DMS53 (cell line): ENCODE results near the gene FYN.

ENCODE experiments used
- DNase-seq: peaks from one replicate; lab custom pipeline; 2025; lab: John Stamatoyannopoulos, UW

The FYN gene

DNA sequence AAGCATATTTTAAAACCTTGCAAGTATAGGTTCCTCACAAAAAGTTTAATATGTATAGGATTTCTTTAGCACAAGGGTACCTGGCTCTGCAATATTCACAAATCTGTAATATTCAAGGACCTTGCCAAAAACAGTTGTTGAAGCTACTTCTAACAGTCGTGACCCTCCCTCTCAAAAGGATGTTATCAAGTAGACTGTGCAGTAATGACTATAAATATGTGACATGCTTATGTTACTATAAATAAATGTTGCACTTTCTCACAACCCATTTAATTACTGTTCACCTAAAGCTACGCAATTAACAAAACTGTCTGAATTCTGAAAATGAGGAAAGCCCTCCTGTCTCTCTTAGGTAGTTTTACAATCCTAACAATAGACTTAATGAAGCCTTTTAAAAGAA is 41.8 kb downstream of the FYN start:
- no peak for DNase-seq

DNA sequence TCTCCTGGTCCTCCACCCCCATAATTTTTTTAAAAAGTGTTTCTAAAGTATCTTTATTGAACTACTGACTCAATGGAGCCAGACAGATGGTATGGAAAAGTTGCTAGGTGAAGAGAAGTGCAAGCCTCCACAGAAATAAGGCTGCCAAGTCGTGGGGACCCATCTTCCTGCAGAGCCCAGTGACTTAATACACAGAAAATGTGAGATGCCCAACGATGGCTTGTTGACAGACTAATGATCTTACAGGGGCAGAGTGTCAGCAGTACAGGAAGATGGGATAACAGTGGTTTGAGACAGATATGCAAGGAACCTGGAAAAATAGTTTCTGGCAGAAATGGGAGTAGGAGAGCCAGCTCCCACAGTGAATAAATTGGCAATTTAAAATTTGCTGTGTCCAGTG is 43.3 kb downstream of the FYN start:
- no peak for DNase-seq

DNA sequence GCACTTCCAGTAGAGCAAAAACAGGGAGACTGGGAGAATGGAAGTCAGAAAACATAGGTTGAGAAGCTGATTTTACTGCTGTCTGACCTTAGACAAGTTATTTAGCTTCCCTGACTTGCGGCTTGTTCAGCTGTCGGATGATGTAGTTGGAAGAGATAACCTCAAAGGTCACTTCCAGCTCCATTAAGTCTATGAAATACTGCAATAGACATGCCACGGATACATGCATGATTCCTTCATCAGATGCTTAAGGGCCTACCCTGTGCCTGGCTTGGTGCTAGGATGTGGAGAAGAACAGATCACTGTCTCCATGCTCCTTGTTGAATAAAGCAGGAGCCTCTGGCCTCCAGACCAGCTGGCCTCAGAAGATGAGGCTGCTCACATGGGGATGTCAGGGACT is 43.7 kb downstream of the FYN start:
- DNase-seq = no peak

DNA sequence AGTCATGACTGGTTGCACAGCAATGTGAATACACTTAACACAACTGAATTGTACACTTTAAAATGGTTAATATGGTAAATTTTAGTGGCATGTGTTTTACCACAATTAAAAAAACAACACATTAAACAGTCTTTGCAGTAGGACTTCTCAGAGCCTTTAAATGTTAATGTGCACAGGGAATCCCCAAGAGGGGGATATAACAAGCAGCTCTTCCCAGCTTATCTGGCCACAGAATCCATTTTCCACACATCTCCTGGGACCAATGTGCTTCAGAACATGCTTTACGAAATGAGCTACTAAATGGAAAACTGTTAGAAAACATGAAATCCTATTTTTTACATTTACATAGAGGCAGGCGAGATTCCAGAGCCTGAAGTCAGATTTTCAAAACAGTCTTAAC is 44.4 kb downstream of the FYN start:
- no peak for DNase-seq

DNA sequence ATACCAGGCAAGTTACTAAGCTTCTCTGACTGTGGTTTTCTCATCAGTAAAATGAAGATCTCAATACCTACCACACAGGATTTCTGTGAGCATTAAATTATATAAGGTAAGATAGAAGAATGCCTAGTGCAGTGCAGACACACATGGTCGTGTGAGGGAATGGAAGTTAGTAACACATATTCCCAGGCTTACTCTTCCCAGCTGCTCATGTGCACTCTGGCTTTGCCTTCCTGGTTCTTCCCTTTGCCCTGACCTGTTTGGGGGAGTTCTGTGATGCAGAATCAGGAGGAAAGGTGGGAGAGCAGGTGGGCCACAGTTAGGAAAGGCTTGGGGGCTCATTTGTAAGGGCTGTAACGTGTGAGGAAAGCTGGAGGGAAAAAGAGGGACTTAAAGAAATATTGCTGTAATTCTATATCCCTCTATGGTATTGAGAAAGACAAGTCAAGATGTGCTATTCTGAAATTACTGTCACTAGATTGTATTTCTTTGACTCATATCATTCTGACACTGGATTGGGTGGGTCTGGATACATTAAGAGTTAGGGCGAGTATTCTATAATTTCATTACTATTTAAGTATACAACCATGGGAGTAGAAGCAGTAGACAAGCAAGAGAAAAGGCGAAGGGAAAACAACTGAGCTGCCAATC is 47.7 kb downstream of the FYN start:
- DNase-seq = no peak

DNA sequence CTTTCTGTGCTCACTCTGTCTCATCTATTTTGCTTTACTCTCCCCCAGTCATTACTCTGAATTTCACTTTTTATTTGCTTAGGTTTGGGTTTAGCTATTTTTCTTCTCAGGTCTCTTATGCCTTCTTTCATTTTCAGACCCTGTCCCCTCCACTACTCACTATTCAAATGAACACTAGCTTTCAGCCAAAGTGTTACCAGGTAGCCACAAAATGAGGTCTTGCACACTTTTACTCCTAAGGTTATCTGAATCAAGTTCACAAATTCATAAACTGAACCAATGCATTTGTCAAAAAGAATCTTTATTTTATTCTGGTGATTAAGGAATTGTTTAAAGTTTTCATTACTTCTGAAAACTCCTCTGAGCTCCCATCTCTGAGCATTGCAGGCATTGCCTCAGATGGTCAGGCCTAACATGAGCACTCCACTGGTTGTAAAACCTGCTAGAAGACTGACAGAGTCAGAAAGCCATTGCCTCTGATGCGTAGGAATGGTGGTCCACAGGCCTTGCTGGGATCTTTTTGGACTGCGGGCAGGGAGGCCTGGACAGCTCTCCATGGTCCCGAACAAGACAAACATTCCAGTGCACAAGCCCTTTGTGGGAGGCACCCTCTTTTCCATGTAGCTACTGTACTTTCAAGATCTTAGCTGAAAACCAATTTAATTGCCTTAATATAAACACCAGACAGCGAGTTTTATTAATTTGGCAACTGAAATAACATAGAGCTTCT is 48.5 kb downstream of the FYN start:
- no peak for DNase-seq

DNA sequence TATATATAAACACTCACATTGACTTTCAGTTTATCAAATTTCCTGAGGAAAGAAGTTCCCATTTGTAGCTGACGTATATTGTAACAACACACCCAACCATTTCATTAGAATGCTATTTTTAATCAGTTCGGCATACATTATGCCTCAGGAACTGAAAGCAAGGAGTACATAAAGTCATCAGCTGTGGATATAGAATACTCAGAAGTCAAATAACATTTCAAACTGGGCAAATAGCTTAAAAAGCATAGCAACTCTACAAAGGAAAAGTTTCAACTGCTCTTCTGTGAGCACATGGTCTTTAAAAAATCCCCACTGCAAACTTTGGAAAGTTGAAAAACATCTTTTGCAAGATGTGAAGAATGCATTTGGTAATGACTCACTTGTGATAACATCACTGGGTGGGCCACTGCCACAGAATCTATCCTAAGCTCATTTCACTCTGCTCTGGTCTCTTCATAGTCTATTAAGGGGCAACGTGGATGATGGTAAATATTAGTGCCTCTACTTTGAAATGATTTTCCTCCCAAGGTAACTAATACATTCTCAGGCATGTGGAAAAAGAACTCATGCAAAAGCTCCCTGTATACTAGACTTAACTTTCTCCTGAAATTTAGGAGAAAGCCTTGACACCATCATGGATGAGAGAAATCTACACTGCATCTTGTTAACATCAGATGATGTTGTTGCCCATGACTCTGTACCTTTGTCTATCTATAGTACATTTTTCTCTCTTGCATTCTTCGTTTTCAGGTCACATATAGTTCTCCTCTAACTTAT is 49.2 kb downstream of the FYN start:
- no peak for DNase-seq

DNA sequence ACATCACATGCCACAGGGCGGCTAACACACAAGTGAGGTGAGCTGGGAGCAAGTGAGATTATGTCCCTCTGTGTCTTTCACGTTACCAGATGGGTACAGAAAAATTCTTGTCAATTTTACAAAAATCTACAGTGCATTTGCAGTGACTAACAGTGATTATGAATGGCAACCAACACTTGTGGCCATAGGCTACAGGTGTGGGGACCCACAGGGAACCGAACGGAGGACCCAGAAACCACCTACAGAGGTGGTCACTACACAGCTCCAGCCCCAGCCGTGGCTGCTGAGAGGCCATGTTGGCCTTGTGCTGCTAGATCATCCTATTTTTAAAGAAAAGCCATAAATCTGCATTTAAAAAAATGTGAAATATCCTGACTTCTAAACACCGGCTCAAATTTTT is 50.2 kb downstream of the FYN start:
- no peak for DNase-seq

DNA sequence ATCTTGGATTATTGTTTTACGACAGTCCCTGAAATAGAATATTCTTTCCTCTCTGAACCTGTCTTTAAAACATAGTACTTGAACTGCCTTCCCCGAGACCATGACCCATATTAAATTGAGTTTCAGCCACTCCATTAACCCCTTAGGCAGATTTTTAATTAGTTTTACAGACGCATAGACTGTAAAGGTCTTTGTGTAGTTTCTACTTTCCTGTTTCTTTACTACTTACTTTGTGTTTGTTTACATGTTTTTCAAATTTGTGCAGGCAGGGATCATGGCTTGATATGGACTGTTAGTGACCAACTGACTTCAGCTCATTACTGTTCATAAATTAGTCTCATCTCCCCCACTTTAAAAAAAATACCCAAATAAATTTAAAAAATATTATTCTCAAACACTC is 53.8 kb downstream of the FYN start:
- DNase-seq = no peak

DNA sequence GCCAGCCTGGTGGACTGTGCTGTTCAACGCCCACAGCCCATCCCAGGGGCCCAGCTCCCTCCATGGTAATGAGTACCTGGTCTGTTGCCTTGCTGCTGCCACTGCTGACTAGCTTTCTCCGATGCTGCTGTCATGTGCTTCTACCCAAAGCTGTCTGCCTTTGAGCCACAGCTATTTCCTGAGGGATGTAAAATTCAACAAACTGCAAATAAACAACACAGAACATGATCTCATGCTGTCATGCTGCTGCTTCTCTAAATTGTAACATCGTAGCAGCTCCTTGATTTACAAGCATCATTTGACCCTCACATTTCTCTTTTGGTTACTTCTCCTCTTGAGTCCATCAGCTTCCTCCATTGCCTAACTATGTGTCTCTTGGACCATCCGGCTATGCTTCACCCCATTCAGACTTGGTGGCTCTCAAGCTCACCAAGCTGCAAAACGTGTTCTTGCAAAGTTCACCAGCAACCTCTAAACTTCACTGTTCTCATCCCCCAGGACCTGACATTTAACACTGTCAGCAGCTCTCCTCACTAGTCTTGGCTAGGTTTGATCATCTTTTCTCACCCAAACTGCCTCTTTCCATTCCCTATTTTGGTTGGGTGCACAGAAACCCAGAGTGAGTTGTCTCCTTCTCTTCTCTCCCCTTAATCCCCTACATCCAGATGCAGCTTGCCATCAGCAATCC is 54.6 kb downstream of the FYN start:
- DNase-seq = no peak

DNA sequence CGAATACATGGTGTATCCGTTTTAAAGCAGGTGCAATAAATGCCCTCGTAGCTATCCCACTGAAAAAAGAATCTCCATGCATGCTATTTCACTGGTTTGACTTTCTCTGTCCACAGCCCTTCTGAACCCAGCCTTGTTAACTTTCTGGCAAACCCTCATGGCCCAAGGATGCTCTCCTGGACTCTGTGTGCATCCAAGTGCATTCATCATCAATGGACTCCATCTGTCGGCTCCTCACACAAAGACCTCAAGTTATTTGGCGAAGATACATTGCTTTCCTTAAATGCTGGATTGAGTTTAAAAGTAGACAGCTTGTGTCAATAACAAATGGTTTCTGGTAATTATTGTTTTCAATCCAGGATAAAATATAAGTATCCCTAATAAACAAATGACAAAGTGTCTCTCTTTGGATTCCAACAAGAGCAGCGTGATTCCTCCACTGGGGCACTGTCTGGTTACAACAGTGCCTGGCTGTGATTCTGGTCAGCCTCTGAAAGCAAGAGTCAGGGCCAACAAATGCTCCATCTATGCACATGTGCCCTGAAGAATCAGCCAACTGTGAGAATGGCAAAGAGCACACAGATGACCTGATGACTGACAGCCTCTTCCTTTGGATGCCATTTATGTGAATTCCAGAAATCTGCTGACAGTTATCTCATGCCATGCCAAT is 55.7 kb downstream of the FYN start:
- DNase-seq = no peak

DNA sequence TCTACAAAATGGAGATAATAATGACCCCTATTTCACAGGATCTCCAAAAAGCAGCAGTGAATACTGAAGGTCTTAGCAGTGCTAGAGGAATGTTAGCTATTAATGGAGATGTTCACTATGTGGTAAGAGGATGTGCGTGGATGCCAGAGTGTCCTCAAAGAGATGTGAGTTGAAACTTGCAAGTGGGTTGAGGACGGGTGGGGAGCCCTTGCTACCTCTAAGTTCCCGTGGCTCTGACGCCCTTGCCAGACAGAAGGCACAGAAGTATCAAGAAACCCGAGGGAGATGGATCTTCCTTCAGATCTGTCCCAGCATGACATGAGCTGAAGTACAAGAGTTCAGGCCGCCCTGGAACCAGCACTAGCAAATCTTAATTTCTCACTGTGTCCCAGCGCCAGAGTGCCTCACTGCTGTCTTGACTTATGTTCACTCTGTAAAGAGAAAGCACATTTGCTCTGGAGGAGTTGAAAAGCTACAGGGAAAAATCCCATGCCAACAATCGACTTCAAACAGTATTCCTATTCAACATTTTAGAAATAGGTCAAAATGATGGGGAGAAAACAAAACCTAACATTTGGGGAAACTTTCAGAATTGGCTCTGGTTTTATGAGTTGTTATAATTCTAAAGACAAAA is 59.5 kb downstream of the FYN start:
- DNase-seq = no peak

DNA sequence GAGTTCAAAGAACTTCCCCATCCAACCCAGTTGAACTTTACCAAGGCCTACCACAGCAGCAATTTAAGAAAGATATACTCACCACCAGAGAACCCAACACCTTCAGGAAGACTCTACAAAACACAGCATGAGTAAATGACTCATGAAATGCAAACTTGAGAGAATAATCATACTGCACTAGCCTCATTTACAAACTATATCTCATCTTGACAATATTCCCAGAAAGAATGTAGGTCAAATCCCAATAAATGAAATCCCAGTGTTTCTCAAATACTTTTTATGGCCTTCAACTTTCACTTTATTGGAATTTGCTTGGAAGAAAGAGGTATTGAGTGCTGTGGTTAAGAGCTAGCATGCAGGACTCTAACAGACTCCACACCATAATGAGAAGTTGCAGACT is 60.0 kb downstream of the FYN start:
- no peak for DNase-seq

DNA sequence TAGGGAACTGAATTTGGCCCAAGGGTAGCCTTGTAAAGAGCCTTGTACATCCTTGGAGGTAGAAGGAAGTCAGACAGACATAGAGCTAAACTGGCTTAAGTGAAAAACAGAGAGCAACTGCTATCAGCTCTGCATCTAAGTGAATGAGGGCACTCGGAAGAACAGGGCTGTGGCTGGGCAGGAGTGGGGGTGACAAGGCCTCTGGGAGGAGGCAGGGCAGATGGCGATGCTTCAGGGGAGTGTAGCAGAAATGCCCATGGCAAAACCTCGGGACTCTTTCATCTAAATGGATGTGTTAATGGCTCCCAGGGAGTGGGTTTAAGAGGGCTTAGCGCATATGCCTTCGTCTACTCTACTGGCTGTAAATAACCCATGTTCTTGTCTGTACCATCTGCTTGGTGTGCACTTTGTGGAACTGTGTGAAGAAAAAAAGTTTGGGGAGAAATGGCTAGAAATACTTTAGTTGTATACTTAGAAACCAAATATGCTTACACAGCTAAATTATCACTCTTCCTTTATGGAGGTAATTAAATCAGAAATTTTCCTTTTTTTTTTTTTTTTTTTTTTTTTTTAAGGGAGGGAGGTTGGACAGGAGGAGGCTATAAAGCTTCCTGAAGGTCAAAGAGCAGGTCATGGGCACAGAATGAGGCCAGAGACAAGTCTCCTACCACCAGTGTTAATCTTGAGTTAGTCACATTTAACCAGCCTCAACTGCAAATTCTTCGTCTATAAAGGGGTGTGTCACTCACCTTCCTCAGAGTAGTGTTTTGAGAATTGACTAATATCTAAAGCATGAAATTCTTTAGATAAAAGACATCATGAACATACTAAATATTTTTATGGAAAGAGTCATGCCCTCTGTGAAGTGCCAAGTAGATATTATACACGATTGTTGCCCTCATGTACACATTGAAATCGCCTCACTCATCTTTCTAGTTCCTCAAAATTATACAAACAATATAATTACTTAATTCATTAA is 60.9 kb downstream of the FYN start:
- DNase-seq = no peak

DNA sequence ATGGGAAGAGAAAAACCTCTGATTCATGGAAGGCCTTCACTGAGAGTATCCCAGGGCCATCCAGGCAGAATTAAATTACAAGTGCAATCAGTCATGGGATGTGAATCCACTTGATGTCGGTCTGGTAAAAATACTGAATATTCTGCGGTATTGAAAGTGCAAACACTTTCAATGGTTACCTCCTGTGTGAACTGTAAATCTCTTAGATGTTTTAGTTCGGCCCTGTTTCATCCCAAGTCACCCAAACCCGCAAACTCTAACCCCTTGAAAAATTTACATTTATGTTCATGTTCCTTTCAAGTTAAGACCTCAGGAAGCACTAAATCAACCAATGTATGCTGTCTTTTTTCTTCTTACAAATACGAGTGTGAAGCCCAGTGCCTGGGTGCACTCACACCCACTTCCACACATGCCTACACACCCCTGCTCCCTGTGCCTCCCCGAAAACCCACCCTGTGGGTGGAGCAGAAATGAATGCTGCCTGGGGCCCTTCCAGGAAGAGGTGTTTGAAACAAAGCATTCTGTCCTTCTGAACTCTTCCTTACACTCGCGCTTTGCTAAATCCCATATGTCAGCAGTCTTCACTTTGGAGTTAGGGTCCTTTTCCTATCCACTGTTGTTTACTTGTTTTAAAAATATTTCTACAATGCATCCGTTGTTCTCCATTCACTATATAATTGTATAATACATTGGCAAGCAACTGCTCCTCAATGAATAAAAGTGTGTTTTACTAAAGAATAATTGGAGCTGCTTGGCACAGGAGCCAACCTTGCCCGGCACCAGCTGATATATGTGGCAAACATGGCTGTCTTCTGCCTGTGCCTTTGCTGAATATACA is 62.7 kb downstream of the FYN start:
- no peak for DNase-seq

DNA sequence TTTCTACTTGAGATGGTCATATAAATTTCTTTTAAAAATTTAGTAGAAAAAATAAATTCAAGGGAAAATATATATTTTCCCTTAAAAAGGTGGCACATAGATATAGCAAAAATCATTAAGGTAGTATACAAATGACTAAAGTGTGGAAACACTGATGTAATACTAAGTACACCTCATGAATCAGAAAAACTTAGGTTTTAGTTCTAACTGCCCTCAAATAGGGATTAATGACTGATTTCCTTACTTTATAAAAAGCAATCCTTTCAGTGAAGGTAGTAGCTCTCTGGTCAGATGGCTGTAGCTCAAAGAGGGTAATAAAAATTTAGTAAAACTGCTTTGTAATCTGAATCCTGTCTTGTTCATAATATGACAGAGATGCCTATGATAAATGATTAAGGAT is 63.5 kb downstream of the FYN start:
- no peak for DNase-seq

DNA sequence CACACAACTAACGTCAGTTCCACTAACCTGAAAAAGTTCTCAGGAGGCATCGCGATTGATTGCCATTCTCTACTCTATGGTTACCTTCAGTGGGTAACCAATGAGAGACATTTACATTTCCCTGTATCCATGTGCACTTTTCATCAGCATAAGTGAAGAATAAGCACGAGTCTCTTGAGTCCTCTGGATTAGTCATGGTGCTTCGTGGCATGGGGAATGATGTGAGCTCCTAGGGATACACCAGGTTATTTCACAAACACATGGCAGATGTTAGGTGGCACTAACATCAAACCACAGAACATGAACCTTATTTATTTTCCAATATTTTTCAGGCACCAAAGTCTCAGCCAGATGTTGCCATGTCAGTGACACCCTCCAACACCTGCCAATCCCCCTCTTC is 64.0 kb downstream of the FYN start:
- peak; percentile 12 for DNase-seq

DNA sequence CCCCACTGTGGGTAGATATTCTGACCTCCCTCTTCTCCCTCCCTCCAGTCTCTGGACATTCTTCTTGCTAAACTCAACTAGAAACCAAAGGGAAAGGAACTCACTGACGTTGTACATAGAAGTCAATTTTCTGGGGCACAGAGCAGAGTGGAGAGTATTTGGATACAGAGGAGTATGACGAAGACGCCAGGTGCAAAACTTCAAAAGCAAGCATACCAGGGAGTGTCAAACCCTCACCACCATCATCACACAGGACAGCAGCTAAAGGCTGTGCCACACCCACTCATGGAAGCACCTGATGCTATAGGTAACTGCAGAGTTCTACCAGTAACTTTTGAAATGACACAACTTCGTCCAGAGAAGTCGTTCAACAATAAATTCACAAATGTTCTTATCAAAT is 64.8 kb downstream of the FYN start:
- no peak for DNase-seq
